ENCODE data around the gene UPF3B.

DNA sequence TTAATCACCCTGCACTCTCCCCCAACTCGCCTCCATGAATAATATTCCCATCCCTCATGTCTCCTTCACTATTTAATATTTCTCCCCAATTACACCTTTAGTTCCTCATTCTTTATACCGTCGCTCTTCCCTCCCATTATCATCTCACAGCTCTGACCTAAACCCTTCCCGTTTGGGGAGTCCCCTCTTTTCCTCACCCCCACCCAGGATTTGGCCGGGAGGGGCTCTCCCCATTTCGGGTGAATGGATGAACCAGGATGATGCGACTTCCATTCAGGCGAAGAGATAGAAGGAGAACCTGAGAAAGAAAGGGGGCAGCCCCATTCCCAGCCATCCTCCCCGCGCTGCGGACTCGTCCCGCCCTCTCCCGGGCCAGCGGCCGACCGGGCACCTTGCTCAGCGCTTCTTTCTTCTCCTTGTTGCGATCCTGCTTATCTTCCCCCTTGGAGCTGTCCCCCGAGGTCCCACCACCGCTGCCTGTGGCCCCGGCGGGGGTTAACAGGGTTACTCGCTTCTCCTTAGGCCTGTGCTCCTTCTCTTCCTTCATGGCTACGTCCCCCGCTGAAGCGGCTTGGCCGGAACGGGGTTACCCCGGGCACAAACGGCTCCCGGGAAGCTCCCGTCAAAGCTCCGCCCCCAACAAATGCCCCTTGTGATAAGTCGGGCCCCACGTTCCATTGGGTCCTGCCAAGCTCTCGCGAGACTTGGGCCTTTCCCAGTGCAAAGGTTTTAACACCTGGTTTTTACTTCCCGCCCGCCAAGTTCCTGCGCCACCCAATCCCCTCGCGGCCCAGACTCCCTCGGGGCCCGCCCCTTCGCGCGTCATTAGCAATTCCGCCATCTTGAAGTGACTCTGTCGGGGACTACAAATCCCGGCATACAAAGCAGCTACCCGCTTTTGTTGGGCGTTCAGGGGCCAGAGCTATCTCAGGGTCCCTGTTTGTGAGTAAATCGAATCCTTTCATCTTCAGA, at the start of gene UPF3B:
- TF ChIP-seq EZH2 (IDR thresholded peaks at IDR 0.05; ENCODE audit: borderline replicate concordance, control insufficient read depth, low read depth, low read length) (no peak), RFX5 (IDR thresholded peaks at IDR 0.05; ENCODE audit: low read depth, low read length) (no peak)
- TF ChIP-seq, protein P1, sequence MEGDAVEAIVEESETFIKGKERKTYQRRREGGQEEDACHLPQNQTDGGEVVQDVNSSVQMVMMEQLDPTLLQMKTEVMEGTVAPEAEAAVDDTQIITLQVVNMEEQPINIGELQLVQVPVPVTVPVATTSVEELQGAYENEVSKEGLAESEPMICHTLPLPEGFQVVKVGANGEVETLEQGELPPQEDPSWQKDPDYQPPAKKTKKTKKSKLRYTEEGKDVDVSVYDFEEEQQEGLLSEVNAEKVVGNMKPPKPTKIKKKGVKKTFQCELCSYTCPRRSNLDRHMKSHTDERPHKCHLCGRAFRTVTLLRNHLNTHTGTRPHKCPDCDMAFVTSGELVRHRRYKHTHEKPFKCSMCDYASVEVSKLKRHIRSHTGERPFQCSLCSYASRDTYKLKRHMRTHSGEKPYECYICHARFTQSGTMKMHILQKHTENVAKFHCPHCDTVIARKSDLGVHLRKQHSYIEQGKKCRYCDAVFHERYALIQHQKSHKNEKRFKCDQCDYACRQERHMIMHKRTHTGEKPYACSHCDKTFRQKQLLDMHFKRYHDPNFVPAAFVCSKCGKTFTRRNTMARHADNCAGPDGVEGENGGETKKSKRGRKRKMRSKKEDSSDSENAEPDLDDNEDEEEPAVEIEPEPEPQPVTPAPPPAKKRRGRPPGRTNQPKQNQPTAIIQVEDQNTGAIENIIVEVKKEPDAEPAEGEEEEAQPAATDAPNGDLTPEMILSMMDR (IDR thresholded peaks at IDR 0.05 in 2 of 3, conservative IDR thresholded peaks at IDR 0.05 in 1 of 3; ENCODE audit: control insufficient read depth in 2 of 3, extremely low read depth in 1 of 3, insufficient read depth in 1 of 3, low read depth in 3 of 3, low read length in 3 of 3): no peak
- TF ChIP-seq, protein P2, sequence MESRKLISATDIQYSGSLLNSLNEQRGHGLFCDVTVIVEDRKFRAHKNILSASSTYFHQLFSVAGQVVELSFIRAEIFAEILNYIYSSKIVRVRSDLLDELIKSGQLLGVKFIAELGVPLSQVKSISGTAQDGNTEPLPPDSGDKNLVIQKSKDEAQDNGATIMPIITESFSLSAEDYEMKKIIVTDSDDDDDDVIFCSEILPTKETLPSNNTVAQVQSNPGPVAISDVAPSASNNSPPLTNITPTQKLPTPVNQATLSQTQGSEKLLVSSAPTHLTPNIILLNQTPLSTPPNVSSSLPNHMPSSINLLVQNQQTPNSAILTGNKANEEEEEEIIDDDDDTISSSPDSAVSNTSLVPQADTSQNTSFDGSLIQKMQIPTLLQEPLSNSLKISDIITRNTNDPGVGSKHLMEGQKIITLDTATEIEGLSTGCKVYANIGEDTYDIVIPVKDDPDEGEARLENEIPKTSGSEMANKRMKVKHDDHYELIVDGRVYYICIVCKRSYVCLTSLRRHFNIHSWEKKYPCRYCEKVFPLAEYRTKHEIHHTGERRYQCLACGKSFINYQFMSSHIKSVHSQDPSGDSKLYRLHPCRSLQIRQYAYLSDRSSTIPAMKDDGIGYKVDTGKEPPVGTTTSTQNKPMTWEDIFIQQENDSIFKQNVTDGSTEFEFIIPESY (IDR thresholded peaks at IDR 0.05): no peak
